GM18505 (cell line): ENCODE data around the gene WDR75.
"Not testable (repeated sequence)": the region's sequence is repeated elsewhere in the genome, so short reads cannot be mapped to it uniquely, and the experiment has no call there.

Experiments
- ATAC-seq: cut with Tn5 transposase; IDR thresholded peaks from one replicate; pipeline ENCODE4 v1.9.1; 2021; ENCODE audit not compliant: unreplicated experiment
- POLR2A ChIP-seq: IDR thresholded peaks from 4 replicates; pipeline ENCODE4 v1.6.1; 2011; ENCODE audit warnings: borderline replicate concordance; ENCODE audit not compliant: insufficient read depth, insufficient read length; ENCODE audit errors: extremely low read depth

Gene WDR75

GRCh38 chr2:189421644-189422043 lies 19.6 kb upstream of the WDR75 start:
- TF ChIP-seq POLR2A, result no peak
- no peak for ATAC-seq

GRCh38 chr2:189424961-189425360 lies 16.3 kb upstream of the WDR75 start:
- no peak for ATAC-seq
- TF ChIP-seq POLR2A, result no peak

GRCh38 chr2:189425676-189426075 lies 15.6 kb upstream of the WDR75 start:
- no peak for ATAC-seq
- TF ChIP-seq POLR2A, result no peak

- no peak for ATAC-seq
Observed at GRCh38 chr2:189426886-189427285, 14.4 kb upstream of the WDR75 start.

GRCh38 chr2:189427872-189428271 lies 13.4 kb upstream of the WDR75 start:
- no peak for ATAC-seq
- no peak for TF ChIP-seq POLR2A

More at GRCh38 chr2:189426886-189427285, 14.4 kb upstream of the WDR75 start:
- TF ChIP-seq POLR2A, result no peak

GRCh38 chr2:189430448-189430847 lies 10.8 kb upstream of the WDR75 start:
- ATAC-seq, result not testable (repeated sequence)

- not testable (repeated sequence) for ATAC-seq
Observed at GRCh38 chr2:189435803-189436202, 5.5 kb upstream of the WDR75 start.

- no peak for TF ChIP-seq POLR2A
- no peak for ATAC-seq
Observed at GRCh38 chr2:189437926-189438325, 3.3 kb upstream of the WDR75 start.

GRCh38 chr2:189439342-189439741 lies 1.9 kb upstream of the WDR75 start:
- TF ChIP-seq POLR2A, result no peak
- ATAC-seq, result no peak

- ATAC-seq, result peak; percentile 26
- TF ChIP-seq POLR2A, result no peak
Observed at GRCh38 chr2:189440644-189440946, 679 bp upstream of the WDR75 start.

- no peak for TF ChIP-seq POLR2A
- no peak for ATAC-seq
Observed at GRCh38 chr2:189441709-189442074, 418 bp downstream of the WDR75 start.

GRCh38 chr2:189442468-189442867 lies 1.2 kb downstream of the WDR75 start:
- no peak for ATAC-seq
- no peak for TF ChIP-seq POLR2A

- no peak for TF ChIP-seq POLR2A
- peak; percentile 23 for ATAC-seq
Observed at GRCh38 chr2:189444322-189444721, 3.0 kb downstream of the WDR75 start.

- TF ChIP-seq POLR2A, result no peak
- ATAC-seq, result no peak
Observed at GRCh38 chr2:189446780-189447179, 5.5 kb downstream of the WDR75 start.

- TF ChIP-seq POLR2A, result no peak
- no peak for ATAC-seq
Observed at GRCh38 chr2:189454009-189454408, 12.7 kb downstream of the WDR75 start.

- no peak for ATAC-seq
- TF ChIP-seq POLR2A, result no peak
Observed at GRCh38 chr2:189465076-189465475, 23.8 kb downstream of the WDR75 start.
